Activated CD8-positive, alpha-beta memory T cell treated with anti-CD3 and anti-CD28 coated beads, Interleukin-2, amount 50 U/mL, for 4 hours (primary cell): ENCODE data around the gene PGF.

Source experiments
- DNase-seq: peaks from one replicate; pipeline ENCODE4 v3.0.0-alpha.2; 2020

PGF gene

GRCh38 chr14:74977901-74978385 lies 22.5 kb upstream of the PGF start:
- DNase-seq = no peak

- DNase-seq = no peak
These were observed 21.9 kb upstream of the PGF start for GRCh38 chr14:74977164-74977900.

- DNase-seq = no peak
These were observed 21.1 kb upstream of the PGF start for GRCh38 chr14:74976264-74977113.

GRCh38 chr14:74975059-74975810 lies 19.8 kb upstream of the PGF start:
- no peak for DNase-seq

- no peak for DNase-seq
These were observed 19.1 kb upstream of the PGF start for GRCh38 chr14:74974364-74975058.

GRCh38 chr14:74973905-74974363 lies 18.5 kb upstream of the PGF start:
- DNase-seq = no peak

GRCh38 chr14:74973003-74973653 lies 17.7 kb upstream of the PGF start:
- DNase-seq = no peak

- DNase-seq = no peak
These were observed 13.4 kb upstream of the PGF start for GRCh38 chr14:74968811-74969210.

GRCh38 chr14:74965486-74966153 lies 10.2 kb upstream of the PGF start:
- no peak for DNase-seq

- no peak for DNase-seq
These were observed 9.5 kb upstream of the PGF start for GRCh38 chr14:74964787-74965485.

- no peak for DNase-seq
These were observed 8.4 kb upstream of the PGF start for GRCh38 chr14:74963705-74964271.

GRCh38 chr14:74963178-74963704 lies 7.8 kb upstream of the PGF start:
- DNase-seq = no peak

- no peak for DNase-seq
These were observed 7.1 kb upstream of the PGF start for GRCh38 chr14:74962493-74962892.

- DNase-seq = no peak
These were observed 6.6 kb upstream of the PGF start for GRCh38 chr14:74962046-74962445.

GRCh38 chr14:74961238-74961911 lies 6.0 kb upstream of the PGF start:
- no peak for DNase-seq

- no peak for DNase-seq
These were observed 5.3 kb upstream of the PGF start for GRCh38 chr14:74960736-74961135.

GRCh38 chr14:74959596-74960180 lies 4.3 kb upstream of the PGF start:
- DNase-seq = no peak

- DNase-seq = no peak
These were observed 1.1 kb upstream of the PGF start for GRCh38 chr14:74956280-74957072.

GRCh38 chr14:74956027-74956279 lies 556 bp upstream of the PGF start:
- no peak for DNase-seq
